ENCODE measurements around the gene DNMBP.
"Not testable (repeated sequence)": the region's sequence is repeated elsewhere in the genome, so short reads cannot be mapped to it uniquely, and the experiment has no call there.

DNMBP gene

DNA sequence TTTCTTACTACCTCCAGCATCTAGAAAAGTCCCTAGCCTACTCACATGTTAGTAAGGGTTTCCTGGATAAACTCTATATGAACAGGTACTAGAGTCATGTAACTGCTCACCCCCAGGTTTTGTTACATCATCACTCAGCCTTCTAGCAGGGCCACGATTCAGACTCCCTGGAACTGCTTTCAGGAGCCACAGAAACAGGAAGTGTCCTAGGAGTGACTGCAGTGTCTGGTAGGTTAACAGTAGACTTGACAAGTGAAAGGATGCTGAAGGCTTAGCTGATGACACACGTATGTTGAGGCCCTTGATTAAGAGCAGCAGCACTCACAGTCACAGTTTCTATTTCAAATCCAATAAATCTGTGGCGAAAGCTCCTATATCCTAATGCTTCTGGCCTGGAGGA lies 101.2 kb downstream of the DNMBP start:
- no peak for DNase-seq

DNA sequence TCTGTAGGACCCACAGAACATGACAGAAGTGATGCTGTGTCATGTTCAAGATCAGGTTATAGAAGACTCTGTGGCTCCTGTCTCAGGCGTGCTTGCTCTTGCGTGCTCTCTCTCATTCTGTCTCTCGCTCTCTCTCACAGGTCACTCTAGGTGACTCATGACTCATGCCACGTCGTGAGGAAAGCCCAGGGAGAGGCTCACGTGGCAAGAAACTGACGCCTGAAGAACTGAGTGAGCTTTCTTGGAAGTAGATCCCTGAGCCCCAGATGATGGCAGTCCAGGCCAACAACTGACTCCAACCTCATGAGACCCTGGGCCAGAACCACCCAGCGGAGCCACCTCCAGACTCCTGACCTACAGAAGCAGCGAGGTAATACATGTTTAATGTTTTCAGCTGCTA lies 103.3 kb downstream of the DNMBP start:
- DNase-seq, result no peak

DNA sequence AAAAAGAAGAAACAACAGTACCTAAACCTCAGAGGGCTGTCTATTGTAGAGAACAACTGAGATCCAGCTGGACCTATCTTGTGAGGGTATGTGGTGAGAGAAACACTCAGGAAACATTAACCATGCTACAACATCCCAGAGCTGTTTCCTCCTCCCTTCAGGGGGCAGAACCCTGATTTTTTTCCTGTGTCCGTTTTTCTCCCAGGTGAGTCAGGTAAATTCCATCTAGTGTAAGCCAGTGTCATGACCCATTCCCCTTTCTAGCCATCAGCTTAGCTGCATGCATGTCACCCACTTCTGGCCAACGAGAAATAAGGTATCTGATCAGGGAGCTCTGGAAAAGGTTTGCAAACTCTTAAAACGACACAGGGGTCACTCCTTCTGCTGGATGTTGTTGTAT lies 103.8 kb downstream of the DNMBP start:
- DNase-seq, result no peak

DNA sequence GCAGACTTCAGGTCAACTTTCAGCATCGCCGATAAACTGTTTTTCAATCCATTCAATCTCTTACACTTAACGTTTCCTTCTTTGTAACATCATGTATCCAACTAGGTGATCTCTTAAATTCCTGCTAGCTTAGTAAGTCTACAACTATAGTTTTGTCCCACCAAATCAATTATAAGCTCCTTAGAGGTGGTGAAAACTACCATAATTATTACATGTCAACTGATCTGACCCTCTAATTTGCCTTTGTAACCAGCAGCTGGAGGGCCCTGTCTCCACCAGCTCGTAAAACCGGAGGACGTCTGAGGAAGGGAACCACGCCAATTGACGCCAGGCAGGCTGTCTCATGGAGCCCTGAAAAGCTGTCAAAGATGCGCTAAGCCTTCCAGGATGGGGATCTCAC lies 113.9 kb downstream of the DNMBP start:
- no peak for DNase-seq

DNA sequence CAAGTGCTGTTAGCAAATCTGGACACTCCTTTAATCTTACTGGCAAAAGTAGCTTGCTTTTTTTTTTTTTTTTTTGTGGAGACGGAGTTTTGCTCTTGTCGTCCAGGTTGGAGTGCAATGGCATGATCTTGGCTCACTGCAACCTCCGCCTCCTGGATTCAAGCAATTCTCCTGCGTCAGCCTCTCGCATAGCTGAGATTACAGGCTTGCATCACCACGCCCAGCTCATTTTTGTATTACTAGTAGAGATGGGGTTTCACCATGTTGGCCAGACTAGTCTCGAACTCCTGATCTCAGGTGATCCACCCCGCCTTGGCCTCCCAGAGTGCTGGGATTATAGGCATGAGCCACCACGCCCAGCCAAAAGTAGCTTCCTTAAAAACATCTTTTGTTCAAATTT lies 114.7 kb downstream of the DNMBP start:
- not testable (repeated sequence) for DNase-seq

DNA sequence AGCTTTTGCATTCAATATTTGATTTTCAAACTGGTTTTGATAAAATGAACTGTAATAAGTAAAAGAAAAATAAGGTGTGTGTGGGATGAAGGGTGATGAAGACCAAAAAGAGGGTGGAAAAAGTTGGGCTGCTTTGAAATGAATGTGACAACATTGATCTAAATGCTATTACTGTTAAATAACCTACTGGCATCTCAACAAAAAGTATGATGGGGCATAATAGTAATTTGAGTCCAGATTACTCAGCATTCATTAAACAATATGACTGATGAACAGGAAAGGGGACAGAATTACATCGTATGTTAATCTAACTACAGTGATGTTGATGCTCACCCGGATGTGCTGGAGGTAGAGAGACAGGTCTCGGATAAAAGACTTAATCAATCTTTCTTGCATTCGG lies 115.1 kb downstream of the DNMBP start:
- no peak for DNase-seq

DNA sequence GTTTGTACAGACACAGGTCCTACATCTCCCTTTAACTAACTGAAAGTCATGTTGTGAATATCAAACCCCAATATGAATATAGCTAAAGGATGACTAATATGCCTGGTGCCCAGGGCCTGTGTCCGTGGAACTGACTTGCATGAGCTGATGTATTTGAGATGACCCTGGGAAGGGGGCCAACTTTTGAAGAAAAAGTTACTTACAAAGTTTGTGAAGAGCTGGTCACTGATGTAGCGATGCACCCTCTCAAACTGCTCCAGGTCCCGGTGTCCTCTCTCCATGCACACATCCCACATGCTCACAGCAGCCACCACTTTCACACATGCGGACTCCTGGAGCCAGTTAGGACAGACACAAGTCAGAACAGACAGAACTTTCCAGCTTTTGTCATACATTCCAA lies 121.1 kb downstream of the DNMBP start:
- no peak for DNase-seq

DNA sequence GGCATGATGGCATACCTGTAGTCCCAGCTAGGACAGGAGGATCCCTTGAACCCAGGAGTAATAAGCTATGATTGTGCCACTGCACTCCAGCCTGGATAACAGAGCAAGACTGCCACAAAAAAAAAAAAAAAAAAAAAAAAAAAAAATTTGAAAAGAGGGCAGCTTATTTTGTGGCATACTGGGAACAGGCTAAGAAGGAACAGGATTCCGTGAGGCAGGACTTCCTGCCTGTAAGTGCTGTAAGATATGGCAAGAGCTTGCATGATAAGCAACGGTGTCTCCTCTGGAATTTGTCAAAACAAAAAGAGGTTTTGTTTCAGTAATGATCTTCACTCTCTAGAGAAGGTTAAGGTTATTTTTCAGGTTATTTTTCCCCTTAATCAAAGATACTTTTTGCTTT lies 126.2 kb downstream of the DNMBP start:
- DNase-seq, result no peak

DNA sequence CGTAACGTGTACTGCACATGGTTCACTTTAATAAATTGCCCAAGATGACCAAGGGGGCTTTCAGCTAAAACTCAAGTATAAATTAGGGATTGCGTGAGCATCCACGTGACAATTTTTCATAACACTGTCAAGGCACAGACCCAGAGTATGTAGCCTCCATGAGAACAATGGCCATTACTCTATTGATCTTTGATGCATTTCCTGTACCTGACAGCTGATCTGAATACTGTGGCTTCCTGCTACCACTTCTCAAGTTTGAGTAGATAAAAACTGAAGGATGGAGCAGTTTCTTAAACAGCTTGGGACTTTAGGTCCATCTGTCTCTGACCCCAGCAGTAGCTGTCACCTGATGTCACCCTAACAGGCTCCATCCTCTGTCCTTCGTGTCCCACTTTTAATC lies 128.4 kb downstream of the DNMBP start:
- no peak for DNase-seq

DNA sequence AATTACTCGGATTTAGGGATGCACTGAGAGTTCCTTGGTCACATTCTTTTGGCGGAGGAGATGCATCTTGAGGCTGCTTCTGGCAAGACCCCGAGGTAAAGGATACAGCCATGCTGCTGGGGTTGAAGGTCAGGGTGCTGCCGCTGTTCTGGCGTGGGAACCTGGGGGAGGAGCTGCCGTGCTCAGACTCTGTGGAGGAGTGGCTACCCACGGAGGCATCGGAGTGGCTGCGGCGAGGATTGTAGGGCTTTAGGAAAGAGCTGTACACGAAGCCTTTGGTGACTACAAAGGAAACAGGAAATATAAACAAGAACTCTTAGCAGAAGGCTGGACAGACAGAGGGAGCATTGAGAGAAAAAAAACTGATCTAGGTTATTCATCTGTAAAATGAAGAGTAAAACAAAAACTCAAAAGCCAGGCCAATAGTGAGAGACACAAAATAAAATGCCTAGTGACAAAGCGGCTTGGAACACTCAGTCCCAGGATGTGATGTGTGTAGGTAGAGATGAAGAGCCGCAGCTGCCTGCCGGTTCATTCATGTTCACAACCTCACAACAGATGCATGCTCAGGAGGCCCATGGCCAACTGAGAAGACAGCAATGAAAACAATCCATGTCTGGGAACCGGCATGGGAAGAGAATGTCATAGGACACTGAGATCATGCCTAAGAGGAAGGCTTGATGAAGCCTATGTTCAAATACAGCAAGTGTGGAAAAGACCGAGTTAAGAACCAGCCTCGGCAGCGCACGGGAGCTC lies 129.5 kb downstream of the DNMBP start:
- no peak for DNase-seq

DNA sequence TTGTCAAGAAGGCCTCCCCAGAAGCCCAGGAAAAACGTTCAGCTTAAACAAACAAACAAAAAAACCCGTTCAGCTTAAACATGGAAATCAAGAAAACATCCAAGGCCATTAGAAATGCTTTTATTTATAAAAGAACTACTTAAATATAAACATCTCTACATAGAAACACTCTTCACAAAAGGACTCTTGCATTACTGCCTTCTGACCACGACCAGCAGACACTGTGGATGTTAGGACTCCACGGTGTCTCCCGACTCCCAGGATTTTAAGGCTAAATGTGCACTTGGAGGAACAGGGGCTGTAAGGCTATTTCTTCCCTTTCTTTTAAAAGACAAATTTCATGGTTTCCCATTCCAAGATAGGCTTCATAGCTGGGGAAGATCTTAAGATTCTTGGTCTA lies 134.3 kb downstream of the DNMBP start:
- DNase-seq, result no peak

DNA sequence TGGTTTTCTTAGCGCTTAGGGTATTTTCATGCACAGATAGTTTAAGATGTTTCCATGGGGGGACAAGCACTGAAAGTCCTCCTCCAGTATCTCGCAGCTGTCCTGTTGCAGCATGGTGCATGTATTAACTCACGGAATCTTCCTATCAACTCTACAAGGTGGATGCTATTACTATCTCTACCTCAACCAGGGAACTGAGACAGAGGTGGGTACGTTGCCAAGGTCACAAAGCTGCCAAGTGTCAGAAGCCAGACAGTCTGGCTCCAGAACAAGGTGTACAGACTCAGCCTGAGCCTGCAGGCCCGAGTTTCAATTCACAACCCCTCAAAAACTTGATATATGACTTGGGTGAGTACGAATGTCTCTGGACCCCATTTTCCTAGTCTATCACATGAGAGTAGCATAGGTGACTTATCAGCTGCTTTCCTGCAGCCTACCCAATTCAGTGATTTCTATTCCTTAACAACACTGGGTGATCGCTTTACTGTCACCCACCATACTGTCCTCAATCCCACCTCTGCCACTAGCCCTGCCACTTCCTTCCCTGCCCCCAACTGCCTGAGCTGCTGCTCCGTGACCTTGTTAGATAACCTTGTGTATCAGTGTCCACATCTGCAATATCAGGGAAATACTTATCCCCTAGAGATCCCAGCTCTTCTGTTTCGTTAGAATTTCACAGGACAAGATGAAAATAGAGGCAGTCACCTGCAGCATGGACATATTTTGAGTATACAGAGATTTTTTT lies 135.2 kb downstream of the DNMBP start:
- no peak for DNase-seq

DNA sequence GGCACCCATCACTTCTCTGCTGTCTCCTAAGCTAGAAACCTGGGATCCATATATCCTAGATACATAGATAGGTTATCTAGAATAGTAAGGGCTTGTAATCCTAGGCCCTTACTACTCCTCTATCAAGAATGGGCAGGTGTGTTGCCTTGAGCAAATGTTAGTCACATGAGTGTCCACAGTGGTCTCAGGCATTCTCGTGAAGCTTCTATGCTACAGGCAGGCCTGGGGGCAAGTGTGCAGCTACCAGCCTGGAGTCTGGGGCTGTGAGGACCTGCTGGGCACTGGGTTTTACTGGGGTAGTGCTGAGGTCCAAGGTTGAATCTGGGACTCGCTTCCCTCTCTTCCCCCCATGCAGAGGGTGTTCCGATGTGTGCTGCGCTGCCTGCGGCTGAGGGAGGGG lies 135.9 kb downstream of the DNMBP start:
- no peak for DNase-seq

DNA sequence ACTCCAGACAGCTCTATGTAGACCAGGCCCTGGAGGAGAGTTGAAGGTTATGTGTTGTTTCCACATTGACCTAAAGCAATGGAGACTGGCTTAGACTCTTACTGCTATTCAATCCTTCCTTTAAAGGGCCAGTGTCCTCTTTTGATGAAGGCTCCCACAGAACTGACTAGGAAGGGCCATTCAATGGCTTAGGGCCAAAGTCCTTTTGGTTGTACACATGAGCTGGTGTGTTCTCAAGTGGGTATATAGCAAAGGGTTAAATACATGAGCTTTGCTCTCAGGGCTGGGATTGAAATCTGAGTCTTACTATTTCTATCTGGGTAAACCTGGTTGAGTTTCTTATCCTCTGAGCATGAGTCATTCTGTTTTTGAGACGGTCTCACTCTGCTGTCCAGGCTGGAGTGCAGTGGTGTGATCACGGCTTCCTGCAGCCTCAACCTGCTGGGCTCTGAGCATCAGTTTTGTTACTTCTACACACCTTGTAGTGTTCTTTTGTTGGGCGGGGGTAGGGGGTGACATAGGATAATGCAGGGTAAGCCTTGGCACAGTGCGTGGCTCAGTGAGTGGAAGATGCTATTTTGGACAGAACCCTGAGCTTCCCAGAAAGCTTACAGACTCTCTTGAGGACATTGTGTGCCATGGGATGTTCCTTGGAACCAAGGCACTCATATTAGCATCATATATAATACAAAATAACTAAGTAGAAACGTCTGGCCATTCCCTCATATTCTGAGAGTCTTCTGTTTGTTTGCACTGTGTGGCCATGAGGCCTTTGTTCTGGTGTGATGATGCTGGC lies 137.2 kb downstream of the DNMBP start:
- no peak for DNase-seq

DNA sequence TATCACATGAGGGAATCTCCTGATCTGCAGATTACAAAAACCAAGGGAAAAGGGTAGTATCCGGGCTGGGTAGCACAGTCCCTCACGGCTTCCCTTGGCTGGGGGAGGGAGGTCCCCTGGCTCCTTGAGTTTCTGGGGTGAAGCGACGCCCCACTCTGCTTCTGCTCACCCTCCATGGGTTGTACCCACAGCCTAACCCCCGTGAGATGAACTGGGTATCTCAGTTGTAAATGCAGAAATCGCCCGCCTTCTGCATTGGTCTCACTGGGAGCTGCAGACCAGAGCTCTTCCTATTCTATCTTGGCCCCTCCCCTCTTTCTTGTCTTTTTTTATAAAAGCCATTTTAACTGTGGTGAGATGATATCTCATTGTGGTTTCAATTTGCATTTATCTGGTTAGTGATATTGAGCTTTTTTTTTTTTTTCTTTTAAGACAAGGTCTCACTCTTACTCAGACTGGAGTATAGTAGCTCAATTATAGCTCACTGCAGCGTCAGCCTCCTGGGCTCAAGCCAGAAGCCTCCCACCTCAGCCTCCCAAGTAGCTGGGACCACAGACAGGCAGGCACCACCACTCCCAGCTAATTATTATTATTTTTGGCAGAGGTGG lies 139.5 kb downstream of the DNMBP start:
- DNase-seq, result peak; percentile 22

DNA sequence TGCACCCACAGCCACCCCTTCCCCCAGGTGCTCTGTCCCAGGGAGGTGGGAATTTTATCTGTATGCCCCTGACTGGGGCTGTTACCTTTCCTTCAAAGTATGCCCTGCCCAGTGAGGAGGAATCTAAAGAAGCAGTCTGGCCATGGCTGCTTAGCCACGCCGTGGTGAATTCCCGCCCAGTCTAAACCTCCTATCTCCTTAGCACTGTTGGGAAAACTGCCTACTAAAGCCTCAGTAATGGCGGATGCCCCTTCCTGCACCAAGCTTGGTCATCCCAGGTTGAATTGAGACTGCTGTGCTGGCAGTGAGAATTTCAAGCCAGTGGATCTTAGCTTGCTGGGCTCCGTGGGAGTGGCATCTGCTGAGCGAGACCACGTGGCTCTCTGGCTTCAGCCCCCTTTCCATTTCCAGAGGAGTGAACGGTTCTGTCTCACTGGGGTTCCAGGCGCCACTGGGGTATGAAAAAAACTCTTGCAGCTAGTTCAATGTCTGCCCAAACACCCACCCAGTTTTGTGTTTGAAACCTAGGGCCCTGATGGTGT lies 140.1 kb downstream of the DNMBP start:
- no peak for DNase-seq

DNA sequence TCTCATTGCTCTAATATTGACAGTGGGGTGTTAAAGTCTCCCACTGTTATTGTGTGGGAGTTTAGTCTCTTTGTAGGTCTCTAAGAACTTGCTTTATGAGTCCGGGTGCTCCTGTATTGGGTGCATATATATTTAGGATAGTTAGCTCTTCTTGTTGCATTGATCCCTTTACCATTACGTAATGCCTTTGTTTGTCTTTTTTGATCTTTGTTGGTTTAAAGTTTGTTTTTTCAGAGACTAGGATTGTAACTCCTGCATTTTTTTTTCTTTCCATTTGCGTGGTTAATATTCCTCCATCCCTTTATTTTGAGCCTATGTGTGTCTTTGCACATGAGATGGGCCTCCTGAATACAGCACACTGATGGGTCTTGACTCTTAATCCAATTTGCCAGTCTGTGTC lies 142.5 kb downstream of the DNMBP start:
- DNase-seq, result not testable (repeated sequence)

DNA sequence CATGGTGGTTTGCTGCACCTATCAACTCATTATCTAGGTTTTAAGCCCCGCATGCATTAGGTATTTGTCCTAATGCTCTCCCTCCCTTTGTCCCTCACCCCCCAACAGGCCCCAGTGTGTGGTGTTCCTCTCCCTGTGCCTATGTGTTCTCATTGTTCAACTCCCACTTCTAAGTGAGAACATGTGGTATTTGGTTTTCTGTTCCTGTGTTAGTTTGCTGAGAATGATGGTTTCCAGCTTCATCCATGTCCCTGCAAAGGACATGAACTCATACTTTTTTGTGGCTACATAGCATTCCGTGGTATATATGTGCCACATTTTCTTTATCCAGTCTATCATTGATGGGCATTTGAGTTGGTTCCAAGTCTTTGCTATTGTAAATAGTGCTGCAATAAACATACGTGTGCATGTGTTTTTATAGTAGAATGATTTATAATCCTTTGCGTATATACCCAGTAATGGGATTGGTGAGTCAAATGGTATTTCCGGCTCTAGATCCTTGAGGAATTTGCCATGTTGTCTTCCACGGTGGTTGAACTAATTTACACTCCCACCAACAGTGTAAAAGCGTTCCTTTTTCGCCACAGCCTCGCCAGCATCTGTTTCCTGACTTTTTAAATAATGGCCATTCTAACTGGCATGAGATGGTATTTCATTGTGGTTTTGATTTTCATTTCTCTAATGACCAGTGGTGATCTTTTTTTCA lies 146.1 kb downstream of the DNMBP start:
- DNase-seq, result not testable (repeated sequence)

DNA sequence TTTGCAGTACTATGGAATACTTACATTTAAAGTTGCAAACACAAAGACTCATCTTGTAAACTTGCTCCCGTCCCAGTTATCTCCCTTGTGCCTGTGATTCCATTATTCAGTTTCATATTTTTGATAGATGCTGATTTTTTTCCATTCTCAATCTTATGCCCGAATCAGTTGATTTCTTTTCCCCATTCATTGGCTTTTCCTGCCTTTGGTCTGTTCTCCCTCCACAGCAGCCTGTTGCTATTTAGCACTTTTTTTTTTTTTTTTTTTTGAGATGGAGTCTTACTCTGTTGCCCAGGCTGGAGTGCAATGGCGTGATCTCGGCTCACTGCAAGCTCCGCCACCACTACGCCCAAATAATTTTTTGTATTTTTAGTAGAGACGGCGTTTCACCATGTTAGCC lies 149.3 kb downstream of the DNMBP start:
- DNase-seq, result no peak

DNA sequence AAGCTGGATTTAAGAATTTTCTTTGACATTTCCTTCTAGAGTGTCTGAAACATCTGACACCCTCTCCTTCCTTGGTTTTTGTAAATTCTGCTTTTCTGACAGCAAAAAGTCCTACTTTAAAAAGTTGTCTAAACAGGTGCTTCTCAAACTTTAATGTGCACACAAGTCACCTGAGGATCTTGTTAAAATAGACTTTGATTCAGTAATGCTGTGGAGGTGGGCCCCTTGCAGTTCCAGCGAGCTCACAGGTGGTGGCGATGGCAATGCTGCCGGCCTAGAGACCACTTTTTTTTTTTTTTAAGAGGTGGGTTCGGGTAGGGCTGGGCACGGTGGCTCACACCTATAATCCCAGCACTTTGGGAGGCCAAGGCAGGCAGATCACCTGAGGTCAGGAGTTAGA lies 150.2 kb downstream of the DNMBP start:
- DNase-seq, result no peak

DNA sequence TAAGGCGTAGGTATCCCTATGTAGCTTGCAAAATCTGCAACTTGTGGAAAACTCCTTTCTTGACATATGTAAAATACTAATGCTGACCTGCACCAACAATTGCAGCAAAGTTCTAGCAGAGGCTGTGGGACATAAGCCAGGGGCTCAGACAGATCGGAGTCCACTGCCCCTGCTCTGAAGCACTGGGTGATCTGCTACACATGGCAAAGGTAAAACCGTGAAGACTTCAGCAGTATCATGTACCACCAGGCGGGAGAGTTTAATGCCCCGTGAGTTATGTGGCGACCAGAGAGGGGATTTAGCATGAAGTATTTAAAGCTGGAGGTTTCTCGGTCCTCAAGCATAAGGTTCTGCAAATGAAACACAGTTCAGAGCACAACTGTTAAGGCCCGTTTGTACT lies 150.9 kb downstream of the DNMBP start:
- no peak for DNase-seq

DNA sequence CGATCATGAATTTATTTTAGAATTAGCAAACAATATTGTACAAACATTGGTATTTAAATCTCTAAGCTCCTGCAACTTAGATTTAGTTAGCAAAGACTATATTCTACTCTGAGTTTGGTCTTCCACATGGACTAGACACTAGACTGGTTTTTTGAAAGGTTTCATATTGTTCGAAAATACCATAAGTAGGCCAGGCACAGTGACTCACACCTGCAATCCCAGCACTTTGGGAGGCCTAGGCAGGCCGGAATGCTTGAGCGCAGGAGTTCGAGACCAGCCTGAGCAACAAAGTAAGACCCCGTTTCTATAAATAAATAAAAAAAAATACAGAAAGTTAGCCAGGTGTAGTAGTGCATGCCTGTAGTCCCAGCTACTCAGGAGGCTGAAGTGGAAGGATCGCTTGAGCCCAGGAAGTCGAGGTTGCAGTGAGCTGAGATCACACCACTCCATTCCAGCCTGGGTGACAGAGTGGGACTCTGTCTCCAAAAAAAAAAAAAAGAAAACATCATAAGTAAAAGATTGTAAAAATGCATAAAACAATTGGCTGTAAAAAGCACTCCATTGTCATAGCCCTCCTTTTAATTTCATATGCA lies 154.2 kb downstream of the DNMBP start:
- DNase-seq, result no peak
